IPS-NIHi7 (cell line): Measurements from ENCODE around the gene IGFBP5.

ENCODE experiments used
- DNase-seq: peaks from one replicate; pipeline ENCODE4 v3.0.0; 2012; ENCODE audit warnings: mixed read lengths; ENCODE audit errors: extremely low spot score

The IGFBP5 gene

GRCh38 chr2:216688731-216689340 is 6.5 kb downstream of the IGFBP5 start:
- DNase-seq: no peak

GRCh38 chr2:216687646-216688045 is 7.7 kb downstream of the IGFBP5 start:
- peak; percentile 81 for DNase-seq

- no peak for DNase-seq
Observed at GRCh38 chr2:216687111-216687510, 8.2 kb downstream of the IGFBP5 start.

DNA sequence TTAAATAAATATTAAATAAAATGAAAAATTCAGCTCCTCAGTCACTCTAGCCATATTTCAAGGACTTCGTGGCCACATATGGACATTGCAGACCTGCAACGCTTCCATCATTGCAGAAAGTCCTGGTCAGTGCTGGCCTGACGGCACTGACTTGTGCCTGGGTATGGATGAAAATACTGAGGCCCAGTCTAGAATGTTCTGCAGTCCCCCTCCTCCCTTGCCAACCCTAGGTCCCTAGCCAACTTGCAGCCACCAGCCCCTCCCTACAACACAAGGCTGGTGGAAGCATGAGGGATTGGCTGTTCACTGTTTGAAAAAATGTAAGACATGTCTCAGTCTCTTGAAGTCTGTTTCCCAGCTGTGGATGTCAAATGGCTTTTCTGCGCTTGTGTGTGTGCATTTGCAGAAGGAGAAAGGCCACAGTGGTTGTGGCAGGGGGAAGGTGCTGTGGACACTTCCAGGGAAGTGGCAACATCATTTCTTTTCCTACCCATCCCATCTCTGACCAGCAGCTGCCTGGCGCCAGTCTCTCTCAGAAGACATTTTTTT is 9.9 kb downstream of the IGFBP5 start:
- no peak for DNase-seq

- no peak for DNase-seq
Observed at GRCh38 chr2:216683846-216684245, 11.5 kb downstream of the IGFBP5 start.

DNA sequence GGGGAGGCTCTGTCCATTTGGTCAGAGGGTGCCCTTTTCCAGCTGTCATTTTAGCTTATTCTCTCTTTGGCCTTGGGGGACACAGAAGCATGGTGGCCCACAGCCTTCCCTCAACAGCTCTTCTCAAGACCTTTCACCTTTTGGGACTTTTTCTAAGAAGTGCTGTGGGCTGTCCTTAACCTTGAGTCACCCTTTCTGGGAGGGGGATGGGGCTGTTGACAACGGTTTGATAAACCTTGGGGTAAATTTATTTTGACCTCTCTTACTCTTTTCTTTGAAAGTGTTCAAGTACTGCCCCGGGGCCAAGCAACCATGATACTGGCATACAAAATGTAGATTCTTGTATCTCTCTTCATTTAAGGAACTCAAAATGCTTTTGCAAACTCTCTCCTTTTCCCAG is 13.7 kb downstream of the IGFBP5 start:
- no peak for DNase-seq

GRCh38 chr2:216680951-216681629 is 14.3 kb downstream of the IGFBP5 start:
- DNase-seq: no peak

- DNase-seq: no peak
Observed at GRCh38 chr2:216679658-216680024, 15.7 kb downstream of the IGFBP5 start.

DNA sequence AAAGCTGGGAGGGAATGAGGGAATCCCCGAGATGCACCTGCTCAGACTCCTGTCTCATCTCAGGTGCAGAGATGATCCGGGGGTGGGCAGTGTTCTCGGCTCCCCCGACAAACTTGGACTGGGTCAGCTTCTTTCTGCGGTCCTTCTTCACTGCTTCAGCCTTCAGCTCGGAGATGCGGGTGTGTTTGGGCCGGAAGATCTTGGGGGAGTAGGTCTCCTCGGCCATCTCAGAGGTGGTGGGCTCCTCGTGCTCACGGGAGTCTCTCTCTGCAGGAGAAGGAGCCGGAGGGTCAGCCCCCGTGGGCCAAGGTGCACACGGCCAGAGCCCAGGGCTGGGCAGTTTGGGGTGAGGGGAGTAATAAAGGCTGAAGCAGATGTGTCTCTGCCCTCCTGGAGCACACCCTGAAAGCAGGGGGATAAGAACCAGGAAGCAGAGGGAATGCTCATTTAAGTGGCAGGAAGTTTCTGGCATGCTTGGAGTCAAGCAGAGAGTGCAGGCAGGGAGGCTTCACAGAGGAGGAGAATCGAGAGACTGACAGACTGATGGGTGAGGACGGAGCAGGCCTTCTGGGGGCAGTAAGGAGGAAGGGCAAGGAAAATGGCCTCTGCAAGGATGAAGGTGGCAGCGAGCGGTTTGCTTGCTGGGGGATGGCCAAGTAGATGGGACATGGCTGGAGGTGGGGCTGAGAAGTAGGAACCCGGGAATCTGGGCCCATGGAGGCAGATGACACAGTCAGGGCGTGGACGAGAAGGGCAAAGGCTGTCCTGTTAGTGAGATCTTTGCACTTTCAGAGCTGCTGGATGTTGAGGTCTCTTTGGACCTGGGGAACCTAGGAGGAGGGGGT is 16.3 kb downstream of the IGFBP5 start:
- peak; percentile 20 for DNase-seq

- DNase-seq: no peak
Observed at GRCh38 chr2:216678098-216678465, 17.3 kb downstream of the IGFBP5 start.

GRCh38 chr2:216677439-216678097 is 17.8 kb downstream of the IGFBP5 start:
- no peak for DNase-seq

DNA sequence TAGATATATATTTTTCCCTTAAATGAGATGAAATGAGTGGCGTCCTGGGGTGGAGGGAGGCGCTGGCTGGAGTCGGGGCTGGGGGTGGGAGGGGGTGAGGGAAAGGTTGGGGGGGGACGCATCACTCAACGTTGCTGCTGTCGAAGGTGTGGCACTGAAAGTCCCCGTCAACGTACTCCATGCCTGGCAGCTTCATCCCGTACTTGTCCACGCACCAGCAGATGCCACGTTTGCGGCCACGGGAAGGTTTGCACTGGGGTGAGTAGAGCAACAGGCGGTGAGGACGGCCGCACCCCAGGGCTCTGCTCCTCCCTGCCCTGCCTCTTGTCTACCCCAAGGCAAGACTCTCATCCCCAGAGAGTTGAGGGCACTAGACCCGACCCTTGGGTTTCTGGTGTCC is 18.7 kb downstream of the IGFBP5 start:
- no peak for DNase-seq

- DNase-seq: no peak
Observed at GRCh38 chr2:216674376-216674775, 21.0 kb downstream of the IGFBP5 start.

GRCh38 chr2:216673609-216674008 is 21.7 kb downstream of the IGFBP5 start:
- DNase-seq: no peak

DNA sequence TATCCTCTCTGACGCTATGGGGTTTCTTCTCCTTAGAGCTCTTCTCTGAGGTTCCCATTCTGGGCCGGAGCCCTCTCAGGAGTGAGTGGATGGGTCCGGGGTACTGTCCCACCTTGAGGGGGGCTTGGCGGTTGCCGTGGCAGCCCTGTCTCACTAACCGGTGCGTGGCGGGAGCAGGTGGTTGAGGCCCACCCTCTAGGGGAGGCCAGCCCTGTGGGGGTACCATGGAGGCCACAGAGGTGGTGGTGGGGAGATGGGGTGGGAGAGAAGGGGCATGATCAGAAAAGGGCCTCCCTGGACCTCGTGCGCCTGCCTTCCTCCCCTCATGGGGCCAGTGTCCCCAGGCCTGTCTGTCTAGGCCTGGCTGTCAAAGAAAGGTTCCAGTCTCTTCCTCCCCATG is 22.3 kb downstream of the IGFBP5 start:
- no peak for DNase-seq

DNA sequence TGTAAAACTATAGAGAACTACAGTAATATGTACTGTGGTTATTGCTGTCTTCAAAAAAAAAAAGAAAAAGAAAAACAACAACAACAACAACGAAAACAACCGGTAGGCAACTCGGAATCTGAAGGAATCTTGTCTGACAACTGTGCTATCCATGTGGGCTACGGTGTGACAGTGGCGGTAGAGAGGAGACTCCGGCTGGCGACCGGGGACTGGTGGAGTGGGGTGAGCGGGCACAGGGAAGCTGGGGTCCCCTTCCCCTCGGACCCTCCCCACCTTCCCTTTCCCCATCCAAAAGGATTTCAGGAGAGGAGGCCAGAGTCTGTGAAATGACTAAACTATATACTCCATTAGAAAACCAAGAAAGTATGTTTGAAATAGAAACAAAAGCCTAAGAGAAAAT is 22.9 kb downstream of the IGFBP5 start:
- DNase-seq: no peak

DNA sequence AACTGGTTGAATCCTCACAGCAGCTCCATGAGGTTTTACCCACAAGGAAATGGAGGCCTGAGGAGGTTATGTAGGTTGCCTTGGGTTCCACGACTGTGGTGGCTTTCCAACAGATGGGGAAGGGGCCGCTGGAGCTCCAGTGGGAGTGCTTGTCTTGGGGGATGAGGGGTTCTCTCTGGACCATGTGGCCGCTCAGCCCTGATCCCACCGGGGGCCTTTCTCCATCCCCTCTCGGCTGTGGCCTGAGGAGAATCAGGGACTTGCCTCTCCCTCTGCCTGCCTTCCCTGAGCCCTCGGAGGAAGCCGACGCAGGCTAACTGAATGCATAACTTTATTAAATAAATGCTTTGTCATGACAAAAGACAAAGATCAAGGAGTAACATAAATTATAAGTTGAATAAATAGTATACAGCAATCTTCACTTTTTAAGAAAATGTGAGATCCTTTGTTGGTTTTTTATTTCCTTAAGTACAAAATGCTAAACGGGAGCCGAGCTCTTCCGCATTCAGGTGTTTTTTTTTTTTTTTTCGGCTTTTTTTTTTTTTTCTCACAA is 23.5 kb downstream of the IGFBP5 start:
- no peak for DNase-seq

GRCh38 chr2:216671081-216671411 is 24.3 kb downstream of the IGFBP5 start:
- no peak for DNase-seq

DNA sequence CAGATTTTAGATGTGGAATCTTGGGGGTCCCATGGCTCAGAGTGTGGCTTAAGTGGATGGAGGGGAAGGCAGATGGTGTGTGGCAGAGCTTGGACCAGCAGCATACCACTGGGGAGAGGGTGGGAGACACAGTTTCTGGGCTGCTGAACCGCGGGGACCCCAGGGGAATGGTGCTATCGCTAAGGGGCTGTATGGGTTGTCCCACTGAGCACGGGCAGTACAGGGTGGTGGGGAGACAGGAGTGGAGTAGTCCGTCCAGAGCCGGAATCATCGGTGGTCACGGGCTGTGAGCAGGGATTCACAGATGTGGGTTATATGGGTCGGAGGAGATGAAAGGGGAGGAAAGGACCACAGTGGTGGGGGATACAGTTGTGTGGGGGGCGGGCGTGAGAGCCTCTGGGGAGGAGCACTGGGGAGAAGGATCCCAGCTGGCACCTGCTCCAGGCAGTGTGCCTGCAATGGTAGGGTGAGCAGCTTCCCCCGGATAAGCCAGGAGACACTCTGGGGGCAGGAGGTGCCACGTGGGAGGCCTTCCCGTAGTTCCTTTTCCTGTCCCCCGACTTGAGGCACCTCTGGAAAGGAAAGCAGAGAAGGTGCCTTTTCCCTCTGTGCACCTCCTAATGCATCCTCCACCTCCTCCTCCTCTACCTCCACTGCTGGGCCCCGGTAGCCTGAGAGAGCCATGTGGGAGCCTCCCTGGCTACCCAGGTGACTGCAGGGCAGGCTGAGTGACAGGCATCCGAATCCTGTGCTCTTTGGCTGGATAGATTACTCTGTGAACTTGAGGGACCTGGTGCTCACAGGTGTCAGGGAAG is 24.9 kb downstream of the IGFBP5 start:
- DNase-seq: no peak

GRCh38 chr2:216666461-216667233 is 28.7 kb downstream of the IGFBP5 start:
- peak; percentile 86 for DNase-seq
